Calu3 (cell line): ENCODE results near the gene TRIM71. TPM values are rescaled to one million over a fixed set of nuclear protein-coding genes. Genes with fewer than 3 reads are reported as not detected.
"Not testable (repeated sequence)": the region's sequence is repeated elsewhere in the genome, so short reads cannot be mapped to it uniquely, and the experiment has no call there.

Source experiments
- BruUV-seq: library from RNA; stranded (reverse); fragments of 400-500 nt; replicated peaks from 2 replicates; lab custom pipeline; 2021; lab: Mats Ljungman, UMichigan
- CTCF ChIA-PET: fragments of 300-600 bp; sonication (Branson Sonifier 250); formaldehyde crosslinking; loops from one replicate; lab custom pipeline; 2022; ENCODE audit warnings: antibody characterized with exemption; lab: Charles Lee
- DNase-seq: peaks from one replicate; pipeline ENCODE4 v3.0.0; 2022
- H3K27ac Mint-ChIP-seq: one replicate; pipeline ENCODE4 v1.8.0; 2022; ENCODE audit warnings: mixed read lengths; ENCODE audit not compliant: unreplicated experiment
- H3K27me3 Mint-ChIP-seq: one replicate; pipeline ENCODE4 v1.8.0; 2022; ENCODE audit warnings: mixed read lengths; ENCODE audit not compliant: unreplicated experiment
- H3K36me3 Mint-ChIP-seq: one replicate; pipeline ENCODE4 v1.8.0; 2022; ENCODE audit warnings: mild to moderate bottlenecking, moderate library complexity, mixed read lengths; ENCODE audit not compliant: insufficient read depth, unreplicated experiment
- H3K4me1 Mint-ChIP-seq: one replicate; pipeline ENCODE4 v1.8.0; 2022; ENCODE audit warnings: mild to moderate bottlenecking, low read depth, mixed read lengths; ENCODE audit not compliant: unreplicated experiment
- H3K4me3 Mint-ChIP-seq: one replicate; pipeline ENCODE4 v1.8.0; 2022; ENCODE audit warnings: mild to moderate bottlenecking, low read depth, moderate library complexity, mixed read lengths; ENCODE audit not compliant: unreplicated experiment
- H3K9me3 Mint-ChIP-seq: one replicate; pipeline ENCODE4 v1.8.0; 2022; ENCODE audit warnings: low read depth, mixed read lengths; ENCODE audit not compliant: unreplicated experiment
- intact Hi-C: fragments of 100-400 bp; cut with micrococcal nuclease; formaldehyde crosslinking; loops from one replicate; pipeline ENCODE4 v1.10.0; 2022; ENCODE audit not compliant: unreplicated experiment
- total RNA-seq: library from RNA; stranded (reverse); gene quantifications from 2 replicates; pipeline ENCODE4 v1.2.3, GENCODE V29; 2022
- TF ChIP-seq, protein P1 (sequence below): fragments of 200-600 bp; IDR thresholded peaks from one replicate; pipeline ENCODE4 v1.8.0; 2022; ENCODE audit warnings: antibody characterized with exemption; ENCODE audit not compliant: unreplicated experiment

TRIM71 gene
- total RNA-seq, 1 experiment from 2014 or later, result not detected

DNA sequence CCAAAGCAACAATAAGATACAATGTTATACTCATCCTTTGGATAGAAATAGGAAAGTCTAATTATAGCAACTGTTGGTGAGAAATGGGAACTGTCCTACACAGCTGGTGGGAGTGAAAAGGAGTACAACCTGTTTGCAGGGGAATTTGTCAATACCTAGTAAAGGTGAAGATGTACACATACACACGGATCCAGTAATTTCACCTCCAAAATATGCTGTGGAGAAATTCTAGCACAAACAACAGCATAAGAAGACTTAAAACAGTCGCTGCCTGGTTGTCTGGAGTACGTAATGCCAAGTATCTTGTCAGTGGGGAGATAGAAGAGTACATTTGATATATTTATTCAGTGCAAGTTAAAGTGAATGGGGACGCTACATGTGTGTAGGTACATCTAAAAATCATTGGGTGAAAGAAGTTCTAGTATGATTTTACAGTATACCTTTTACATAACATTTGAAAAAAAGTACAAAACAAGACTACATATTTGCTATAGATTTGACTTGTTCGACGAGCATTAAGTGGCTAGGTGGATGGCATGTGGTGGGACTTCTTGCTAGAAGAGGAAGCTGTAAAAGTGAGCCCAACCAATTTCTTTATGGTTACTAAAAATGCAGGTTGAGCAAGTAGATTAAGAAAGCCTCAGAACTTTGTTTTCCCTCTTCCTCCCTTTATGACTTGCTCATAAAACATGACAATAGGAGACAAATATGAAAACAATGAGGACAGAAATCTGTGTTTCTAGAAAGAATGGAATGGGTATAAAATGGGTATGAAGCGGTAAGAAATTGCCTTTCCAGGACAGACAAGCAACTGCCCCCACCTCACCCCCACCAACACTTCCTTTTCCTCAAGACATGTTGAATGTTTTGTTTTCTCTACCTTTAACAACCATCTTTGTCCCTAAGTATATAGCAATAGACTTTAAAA is 83.5 kb downstream of the TRIM71 start:
- H3K27ac Mint-ChIP-seq, result no peak overlapping the region
- DNase-seq, result no peak
- peaks cover 30% of the 10 kb centered on the region for H3K27me3 Mint-ChIP-seq
- no TSS peak for BruUV-seq
- H3K9me3 Mint-ChIP-seq, result no peaks in the 10 kb centered on the region
- CTCF ChIA-PET, result interaction anchor here (0.7 to 1.6 kb wide), 6 partner anchors 45 to 316 kb away, joined by 3 to 8 read pairs (median 6); no protein-coding TSS in a partner anchor
- intact Hi-C loops, result no loop called here
- H3K4me1 Mint-ChIP-seq, result no peaks in the 10 kb centered on the region
- H3K4me3 Mint-ChIP-seq, result no peak overlapping the region
- H3K36me3 Mint-ChIP-seq, result peaks cover 6% of the 10 kb centered on the region
- TF ChIP-seq, protein P1, sequence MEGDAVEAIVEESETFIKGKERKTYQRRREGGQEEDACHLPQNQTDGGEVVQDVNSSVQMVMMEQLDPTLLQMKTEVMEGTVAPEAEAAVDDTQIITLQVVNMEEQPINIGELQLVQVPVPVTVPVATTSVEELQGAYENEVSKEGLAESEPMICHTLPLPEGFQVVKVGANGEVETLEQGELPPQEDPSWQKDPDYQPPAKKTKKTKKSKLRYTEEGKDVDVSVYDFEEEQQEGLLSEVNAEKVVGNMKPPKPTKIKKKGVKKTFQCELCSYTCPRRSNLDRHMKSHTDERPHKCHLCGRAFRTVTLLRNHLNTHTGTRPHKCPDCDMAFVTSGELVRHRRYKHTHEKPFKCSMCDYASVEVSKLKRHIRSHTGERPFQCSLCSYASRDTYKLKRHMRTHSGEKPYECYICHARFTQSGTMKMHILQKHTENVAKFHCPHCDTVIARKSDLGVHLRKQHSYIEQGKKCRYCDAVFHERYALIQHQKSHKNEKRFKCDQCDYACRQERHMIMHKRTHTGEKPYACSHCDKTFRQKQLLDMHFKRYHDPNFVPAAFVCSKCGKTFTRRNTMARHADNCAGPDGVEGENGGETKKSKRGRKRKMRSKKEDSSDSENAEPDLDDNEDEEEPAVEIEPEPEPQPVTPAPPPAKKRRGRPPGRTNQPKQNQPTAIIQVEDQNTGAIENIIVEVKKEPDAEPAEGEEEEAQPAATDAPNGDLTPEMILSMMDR, result no peak

DNA sequence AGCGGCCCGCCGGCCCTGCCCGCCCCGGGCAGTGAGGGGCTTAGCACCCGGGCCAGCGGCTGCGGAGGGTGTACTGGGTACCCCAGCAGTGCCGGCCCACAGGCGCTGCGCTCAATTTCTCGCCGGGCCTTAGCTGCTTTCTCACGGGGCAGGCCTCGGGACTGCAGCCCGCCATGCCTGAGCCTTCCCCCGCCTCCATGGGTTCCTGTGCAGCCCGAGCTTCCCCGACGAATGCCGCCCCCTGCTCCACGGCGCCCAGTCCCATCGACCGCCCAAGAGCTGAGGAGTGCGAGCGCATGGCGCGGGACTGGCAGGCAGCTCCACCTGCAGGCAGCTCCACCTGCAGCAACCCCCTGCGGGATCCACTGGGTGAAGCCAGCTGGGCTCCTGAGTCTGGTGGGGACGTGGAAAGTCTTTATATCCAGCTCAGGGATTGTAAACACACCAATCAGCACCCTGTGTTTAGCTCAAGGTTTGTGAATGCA is 85.1 kb downstream of the TRIM71 start:
- intact Hi-C loops, result loop anchor here (1.0 kb wide), 2 partner anchors 123 to 170 kb away; no protein-coding TSS in a partner anchor
- H3K4me1 Mint-ChIP-seq, BruUV-seq, H3K27ac Mint-ChIP-seq, H3K9me3 Mint-ChIP-seq, H3K36me3 Mint-ChIP-seq: not testable (repeated sequence)
- H3K27me3 Mint-ChIP-seq, result peaks cover 23% of the 10 kb centered on the region
- TF ChIP-seq, protein P1, result peak; percentile 58
- DNase-seq, result peak; percentile 77
- H3K4me3 Mint-ChIP-seq, result peak overlapping the region; percentile 87
- CTCF ChIA-PET, result interaction anchor here (0.8 to 1.6 kb wide), 4 partner anchors 18 to 120 kb away, joined by 3 to 6 read pairs (median 4); no protein-coding TSS in a partner anchor

DNA sequence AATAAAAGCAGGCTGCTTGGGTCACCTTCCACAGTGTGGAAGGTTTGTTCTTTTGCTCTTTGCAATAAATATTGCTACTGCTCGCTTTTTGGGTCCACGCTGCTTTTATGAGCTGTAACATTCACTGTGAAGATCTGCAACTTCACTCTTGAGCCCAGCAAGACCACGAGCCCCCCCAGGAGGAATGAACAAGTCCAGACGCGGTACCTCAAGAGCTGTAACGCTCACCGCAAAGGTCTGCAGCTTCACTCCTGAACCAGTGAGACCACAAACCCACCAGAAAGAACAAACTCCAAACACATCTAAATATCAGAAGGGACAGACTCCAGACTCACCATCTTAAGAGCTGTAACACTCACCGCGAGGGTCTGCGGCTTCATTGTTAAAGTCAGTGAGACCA is 86.2 kb downstream of the TRIM71 start:
- CTCF ChIA-PET, result interaction anchor here (1.2 kb wide), 1 partner anchor 19 kb away, joined by 5 read pairs; no protein-coding TSS in a partner anchor

DNA sequence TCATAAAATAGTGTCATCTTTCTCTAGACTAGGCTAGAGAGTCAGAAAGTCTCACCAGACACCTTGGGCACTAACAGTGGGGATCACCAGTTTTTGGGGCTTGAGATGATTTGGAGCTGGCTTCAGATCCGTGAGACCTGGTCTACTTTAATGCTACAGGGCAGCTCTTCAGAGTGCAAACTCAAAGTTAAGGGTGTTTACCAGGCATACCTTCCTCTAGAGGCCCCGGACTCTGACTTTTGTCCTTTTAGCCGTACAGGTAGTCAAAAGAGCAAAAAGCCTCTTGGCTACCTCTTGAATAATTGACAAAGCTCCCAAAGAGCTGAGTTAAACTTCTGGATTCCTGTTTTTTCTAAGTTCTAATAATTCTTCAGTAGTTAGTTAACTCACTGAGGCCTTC is 92.2 kb downstream of the TRIM71 start:
- no peak overlapping the region for H3K4me3 Mint-ChIP-seq
- TF ChIP-seq, protein P1, result no peak
- H3K36me3 Mint-ChIP-seq, result no peaks in the 10 kb centered on the region
- H3K27me3 Mint-ChIP-seq, result no peaks in the 10 kb centered on the region
- H3K9me3 Mint-ChIP-seq, result no peaks in the 10 kb centered on the region
- CTCF ChIA-PET, result no interaction called here
- no peaks in the 10 kb centered on the region for H3K4me1 Mint-ChIP-seq
- H3K27ac Mint-ChIP-seq, result no peak overlapping the region
- no TSS peak for BruUV-seq
- DNase-seq, result no peak
- intact Hi-C loops, result no loop called here

More for the DNA sequence above, 86.2 kb downstream of the TRIM71 start:
- Mint-ChIP-seq H3K27ac (no peak overlapping the region), H3K4me3 (no peak overlapping the region), H3K4me1 (no peaks in the 10 kb centered on the region), H3K9me3 (no peaks in the 10 kb centered on the region), H3K36me3 (peaks cover 6% of the 10 kb centered on the region), H3K27me3 (peaks cover 13% of the 10 kb centered on the region)
- intact Hi-C loops, result loop anchor here (1.0 kb wide), 1 partner anchor 171 kb away; no protein-coding TSS in a partner anchor
- no TSS peak for BruUV-seq
- TF ChIP-seq, protein P1, result no peak
- DNase-seq, result no peak
